SK-N-SH treated with all-trans-retinoic acid at 6 μM for 48 hours (cell line): Measurements from ENCODE around the gene SRPRB.

ENCODE experiments used
- CREB5 ChIP-seq: fragments of 250-450 bp; sonication (Bioruptor Pico); IDR thresholded peaks from 2 replicates; pipeline ENCODE4 v1.5.1; 2020; ENCODE audit warnings: low read depth, mild to moderate bottlenecking, moderate library complexity
- CSRNP3 ChIP-seq: fragments of 250-450 bp; sonication (Bioruptor Pico); IDR thresholded peaks from 2 replicates; pipeline ENCODE4 v1.5.1; 2021; ENCODE audit warnings: mild to moderate bottlenecking, moderate library complexity
- ISL1 ChIP-seq: fragments of 250-450 bp; sonication (Bioruptor Pico); IDR thresholded peaks from 2 replicates; pipeline ENCODE4 v2.1.2; 2022; ENCODE audit warnings: mild to moderate bottlenecking, moderate library complexity
- OSR1 ChIP-seq: fragments of 250-450 bp; sonication (Bioruptor Pico); IDR thresholded peaks from 2 replicates; pipeline ENCODE4 v1.8.0; 2022; ENCODE audit warnings: moderate library complexity, mild to moderate bottlenecking, inconsistent platforms
- PATZ1 ChIP-seq: fragments of 250-450 bp; sonication (Bioruptor Pico); IDR thresholded peaks from 2 replicates; pipeline ENCODE4 v1.8.0; 2020; ENCODE audit warnings: mild to moderate bottlenecking, moderate library complexity, borderline replicate concordance
- TCF4 ChIP-seq: fragments of 250-450 bp; sonication (Bioruptor Pico); IDR thresholded peaks from 2 replicates; pipeline ENCODE4 v1.8.0; 2021; ENCODE audit warnings: mild to moderate bottlenecking, moderate library complexity, borderline replicate concordance
- TOX ChIP-seq: fragments of 250-450 bp; sonication (Bioruptor Pico); IDR thresholded peaks from 2 replicates; pipeline ENCODE4 v1.8.0; 2021; ENCODE audit warnings: mild to moderate bottlenecking, moderate library complexity, borderline replicate concordance
- TSHZ2 ChIP-seq: fragments of 250-450 bp; sonication (Bioruptor Pico); IDR thresholded peaks from 2 replicates; pipeline ENCODE4 v1.5.0; 2020; ENCODE audit warnings: mild to moderate bottlenecking, moderate library complexity
- ZFP3 ChIP-seq: fragments of 250-450 bp; sonication (Bioruptor Pico); IDR thresholded peaks from 2 replicates; pipeline ENCODE4 v1.5.0; 2020; ENCODE audit warnings: mild to moderate bottlenecking, moderate library complexity
- ZNF565 ChIP-seq: fragments of 450-650 bp; formaldehyde crosslinking; conservative IDR thresholded peaks from 2 replicates; pipeline ENCODE4 v1.5.0; 2020; ENCODE audit warnings: low read depth, mild to moderate bottlenecking, moderate library complexity

- TF ChIP-seq OSR1 (CRISPR knock-in tag) (no peak), TOX (CRISPR knock-in tag) (no peak), ISL1 (no peak), ZFP3 (CRISPR knock-in tag) (no peak), CSRNP3 (CRISPR knock-in tag) (no peak), TCF4 (CRISPR knock-in tag) (no peak), ZNF565 (CRISPR knock-in tag) (no peak), CREB5 (CRISPR knock-in tag) (no peak), TSHZ2 (no peak), PATZ1 (CRISPR knock-in tag) (no peak)
Measured at GRCh38 chr3:133864616-133865015, 59.0 kb downstream of the SRPRB start.
